ENCODE results near the gene KRTAP22-2.

DNA sequence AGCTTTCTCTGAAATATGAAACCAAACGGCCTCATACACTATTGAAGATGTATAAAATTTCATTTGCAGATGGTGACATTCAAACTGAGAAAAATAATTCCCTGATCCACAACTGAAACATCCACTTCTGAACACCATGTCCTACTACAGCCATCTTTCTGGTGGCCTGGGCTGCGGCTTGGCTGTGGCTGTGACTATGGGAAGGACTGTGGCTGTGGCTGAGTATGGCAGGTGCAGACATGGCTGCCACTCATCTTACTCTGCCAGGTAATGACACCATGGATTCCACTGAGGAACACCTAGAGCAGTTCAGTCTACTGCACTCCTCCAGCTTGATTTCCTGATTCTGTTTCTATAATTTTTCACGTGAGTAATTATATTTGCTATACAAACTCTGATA, 30.3 kb upstream of the KRTAP22-2 start, which contains the start of gene KRTAP20-4:
- TF ChIP-seq, protein P1, sequence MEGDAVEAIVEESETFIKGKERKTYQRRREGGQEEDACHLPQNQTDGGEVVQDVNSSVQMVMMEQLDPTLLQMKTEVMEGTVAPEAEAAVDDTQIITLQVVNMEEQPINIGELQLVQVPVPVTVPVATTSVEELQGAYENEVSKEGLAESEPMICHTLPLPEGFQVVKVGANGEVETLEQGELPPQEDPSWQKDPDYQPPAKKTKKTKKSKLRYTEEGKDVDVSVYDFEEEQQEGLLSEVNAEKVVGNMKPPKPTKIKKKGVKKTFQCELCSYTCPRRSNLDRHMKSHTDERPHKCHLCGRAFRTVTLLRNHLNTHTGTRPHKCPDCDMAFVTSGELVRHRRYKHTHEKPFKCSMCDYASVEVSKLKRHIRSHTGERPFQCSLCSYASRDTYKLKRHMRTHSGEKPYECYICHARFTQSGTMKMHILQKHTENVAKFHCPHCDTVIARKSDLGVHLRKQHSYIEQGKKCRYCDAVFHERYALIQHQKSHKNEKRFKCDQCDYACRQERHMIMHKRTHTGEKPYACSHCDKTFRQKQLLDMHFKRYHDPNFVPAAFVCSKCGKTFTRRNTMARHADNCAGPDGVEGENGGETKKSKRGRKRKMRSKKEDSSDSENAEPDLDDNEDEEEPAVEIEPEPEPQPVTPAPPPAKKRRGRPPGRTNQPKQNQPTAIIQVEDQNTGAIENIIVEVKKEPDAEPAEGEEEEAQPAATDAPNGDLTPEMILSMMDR (IDR thresholded peaks at IDR 0.05): no peak
- TF ChIP-seq EZH2 (IDR thresholded peaks at IDR 0.05; ENCODE audit: borderline replicate concordance, insufficient read depth, low read depth, low read length, poor library complexity, severe bottlenecking): no peak

All from B cell (primary cell).